OCI-LY1 (cell line): Measurements from ENCODE around the gene ADARB2.

ENCODE experiments used
- H2AFZ ChIP-seq: fragments of 200-600 bp; sonication (generic), shearing (Covaris generic); 2 replicates; pipeline ENCODE4 v1.6.0; 2014; ENCODE audit warnings: antibody characterized with exemption, mild to moderate bottlenecking, low read length
- H3F3A ChIP-seq: fragments of 200-600 bp; sonication (generic), shearing (Covaris generic); 2 replicates; pipeline ENCODE4 v1.6.0; 2014; ENCODE audit warnings: mild to moderate bottlenecking, antibody characterized with exemption, low read length, moderate library complexity; ENCODE audit not compliant: insufficient read depth
- H3K27ac ChIP-seq: fragments of 200-600 bp; sonication (generic); 2 replicates; pipeline ENCODE4 v1.5.1; 2014; ENCODE audit warnings: low read length, mixed run types, mild to moderate bottlenecking, low read depth; ENCODE audit not compliant: poor library complexity, severe bottlenecking
- H3K27me3 ChIP-seq: fragments of 200-600 bp; sonication (generic); 2 replicates; pipeline ENCODE4 v1.6.0; 2014; ENCODE audit warnings: antibody characterized with exemption, mild to moderate bottlenecking, low read length, moderate library complexity; ENCODE audit not compliant: insufficient read depth
- H3K36me3 ChIP-seq: fragments of 200-600 bp; sonication (generic); 2 replicates; pipeline ENCODE4 v1.6.1; 2014; ENCODE audit warnings: mild to moderate bottlenecking, antibody characterized with exemption, low read length, moderate library complexity, mixed read lengths; ENCODE audit not compliant: insufficient read depth
- H3K4me1 ChIP-seq: fragments of 200-600 bp; sonication (generic); 2 replicates; pipeline ENCODE4 v1.5.1; 2014; ENCODE audit warnings: mild to moderate bottlenecking, low read length, moderate library complexity; ENCODE audit not compliant: insufficient read depth, severe bottlenecking
- H3K4me2 ChIP-seq: fragments of 200-600 bp; sonication (generic), shearing (Covaris generic); 2 replicates; pipeline ENCODE4 v1.6.1; 2014; ENCODE audit warnings: low read length
- H3K4me3 ChIP-seq: fragments of 200-600 bp; sonication (generic); 2 replicates; pipeline ENCODE4 v1.5.1; 2014; ENCODE audit warnings: low read length, low read depth, mild to moderate bottlenecking, mixed read lengths; ENCODE audit not compliant: poor library complexity, severe bottlenecking
- H3K79me2 ChIP-seq: fragments of 200-600 bp; shearing (Covaris generic); 2 replicates; pipeline ENCODE4 v1.6.1; 2016; ENCODE audit warnings: mixed run types, low read length, mixed read lengths; ENCODE audit not compliant: insufficient read depth
- H3K9ac ChIP-seq: fragments of 200-600 bp; sonication (generic), shearing (Covaris generic); 2 replicates; pipeline ENCODE4 v1.6.1; 2014; ENCODE audit warnings: mild to moderate bottlenecking, low read length, mixed read lengths
- H3K9me2 ChIP-seq: fragments of 200-600 bp; sonication (generic), shearing (Covaris generic); 2 replicates; pipeline ENCODE4 v1.6.1; 2014; ENCODE audit warnings: low read depth, mild to moderate bottlenecking, low read length, mixed read lengths
- H3K9me3 ChIP-seq: fragments of 200-600 bp; shearing (Covaris generic); 2 replicates; pipeline ENCODE4 v1.6.1; 2014; ENCODE audit warnings: low read length, mixed read lengths
- H4K20me1 ChIP-seq: fragments of 200-600 bp; sonication (generic), shearing (Covaris generic); 2 replicates; pipeline ENCODE4 v1.6.0; 2016; ENCODE audit warnings: mild to moderate bottlenecking, low read length; ENCODE audit not compliant: insufficient read depth
- EZH2 ChIP-seq: fragments of 200-600 bp; sonication (generic), shearing (Covaris generic); IDR thresholded peaks from 2 replicates; pipeline ENCODE4 v1.8.0; 2017; ENCODE audit warnings: borderline replicate concordance, mixed run types, mild to moderate bottlenecking, antibody characterized with exemption, low read length, moderate library complexity, mixed read lengths
- TF ChIP-seq, protein P1 (sequence below): fragments of 200-600 bp; sonication (generic), shearing (Covaris generic); IDR thresholded peaks from 2 replicates; pipeline ENCODE4 v1.5.1; 2017; ENCODE audit warnings: mild to moderate bottlenecking, antibody characterized with exemption, low read length, moderate library complexity, mixed read lengths

The ADARB2 gene

DNA sequence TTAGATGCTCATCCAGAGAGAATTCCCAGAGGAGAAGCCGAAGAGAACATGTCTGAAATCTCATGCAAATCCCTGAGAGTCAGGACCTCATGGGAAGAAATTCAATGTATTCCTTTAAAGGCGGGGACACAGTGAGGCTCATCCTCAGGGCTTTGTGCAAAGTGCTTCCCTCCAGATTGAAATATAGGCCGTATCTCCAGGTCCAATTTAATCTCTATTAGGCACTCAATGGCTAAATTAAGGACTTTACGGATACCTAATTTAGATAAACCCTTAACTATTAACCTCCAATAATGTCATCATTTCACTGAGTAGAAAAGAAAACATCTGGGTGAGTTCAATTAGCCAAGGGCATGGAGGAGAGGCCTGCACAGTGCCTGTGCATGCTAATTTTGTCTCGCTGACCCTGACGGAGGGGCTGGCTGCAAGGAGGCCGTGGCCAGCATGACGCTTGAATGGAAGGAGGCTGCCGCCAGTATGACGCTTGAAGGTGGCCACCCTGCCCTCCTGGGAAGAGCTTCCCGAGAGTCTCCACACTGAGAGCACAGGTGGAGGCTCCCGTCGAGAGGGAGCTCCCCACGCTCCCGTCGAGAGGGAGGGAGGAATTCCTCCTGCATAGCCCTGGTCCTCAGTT lies 287.6 kb downstream of the ADARB2 start:
- H3K36me3 ChIP-seq, result no peaks in the 10 kb centered on the region
- H3K4me2 ChIP-seq, result no peak overlapping the region
- H2AFZ ChIP-seq, result no peak overlapping the region
- H3F3A ChIP-seq, result no peaks in the 10 kb centered on the region
- no peak for TF ChIP-seq EZH2
- TF ChIP-seq, protein P1, sequence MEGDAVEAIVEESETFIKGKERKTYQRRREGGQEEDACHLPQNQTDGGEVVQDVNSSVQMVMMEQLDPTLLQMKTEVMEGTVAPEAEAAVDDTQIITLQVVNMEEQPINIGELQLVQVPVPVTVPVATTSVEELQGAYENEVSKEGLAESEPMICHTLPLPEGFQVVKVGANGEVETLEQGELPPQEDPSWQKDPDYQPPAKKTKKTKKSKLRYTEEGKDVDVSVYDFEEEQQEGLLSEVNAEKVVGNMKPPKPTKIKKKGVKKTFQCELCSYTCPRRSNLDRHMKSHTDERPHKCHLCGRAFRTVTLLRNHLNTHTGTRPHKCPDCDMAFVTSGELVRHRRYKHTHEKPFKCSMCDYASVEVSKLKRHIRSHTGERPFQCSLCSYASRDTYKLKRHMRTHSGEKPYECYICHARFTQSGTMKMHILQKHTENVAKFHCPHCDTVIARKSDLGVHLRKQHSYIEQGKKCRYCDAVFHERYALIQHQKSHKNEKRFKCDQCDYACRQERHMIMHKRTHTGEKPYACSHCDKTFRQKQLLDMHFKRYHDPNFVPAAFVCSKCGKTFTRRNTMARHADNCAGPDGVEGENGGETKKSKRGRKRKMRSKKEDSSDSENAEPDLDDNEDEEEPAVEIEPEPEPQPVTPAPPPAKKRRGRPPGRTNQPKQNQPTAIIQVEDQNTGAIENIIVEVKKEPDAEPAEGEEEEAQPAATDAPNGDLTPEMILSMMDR, result no peak
- no peaks in the 10 kb centered on the region for H4K20me1 ChIP-seq
- no peaks in the 10 kb centered on the region for H3K27me3 ChIP-seq
- no peak overlapping the region for H3K27ac ChIP-seq
- H3K4me1 ChIP-seq, result peaks cover 22% of the 10 kb centered on the region
- H3K9me2 ChIP-seq, result no peaks in the 10 kb centered on the region
- H3K79me2 ChIP-seq, result no peaks in the 10 kb centered on the region
- H3K4me3 ChIP-seq, result no peak overlapping the region
- no peaks in the 10 kb centered on the region for H3K9me3 ChIP-seq
- no peak overlapping the region for H3K9ac ChIP-seq

DNA sequence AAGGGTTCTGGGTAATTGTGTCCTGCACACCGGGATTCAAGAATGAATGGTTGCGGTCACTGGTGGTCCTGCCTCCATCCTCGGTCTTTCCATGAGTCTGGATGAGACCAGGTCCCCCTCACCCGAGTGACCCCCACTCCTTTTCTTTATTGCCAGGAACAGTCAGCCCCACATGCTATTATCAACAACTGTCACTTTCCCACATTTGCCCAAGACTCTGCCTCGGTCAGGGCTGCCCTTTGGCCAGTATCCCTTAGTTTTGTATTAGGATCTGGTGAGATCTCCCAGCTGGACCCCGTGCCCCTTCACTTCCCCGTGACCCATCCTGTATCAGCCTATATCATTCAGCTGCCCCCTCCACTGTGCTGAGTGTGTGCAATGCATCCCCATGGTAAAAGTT lies 288.3 kb downstream of the ADARB2 start:
- no peak overlapping the region for H3K4me2 ChIP-seq

DNA sequence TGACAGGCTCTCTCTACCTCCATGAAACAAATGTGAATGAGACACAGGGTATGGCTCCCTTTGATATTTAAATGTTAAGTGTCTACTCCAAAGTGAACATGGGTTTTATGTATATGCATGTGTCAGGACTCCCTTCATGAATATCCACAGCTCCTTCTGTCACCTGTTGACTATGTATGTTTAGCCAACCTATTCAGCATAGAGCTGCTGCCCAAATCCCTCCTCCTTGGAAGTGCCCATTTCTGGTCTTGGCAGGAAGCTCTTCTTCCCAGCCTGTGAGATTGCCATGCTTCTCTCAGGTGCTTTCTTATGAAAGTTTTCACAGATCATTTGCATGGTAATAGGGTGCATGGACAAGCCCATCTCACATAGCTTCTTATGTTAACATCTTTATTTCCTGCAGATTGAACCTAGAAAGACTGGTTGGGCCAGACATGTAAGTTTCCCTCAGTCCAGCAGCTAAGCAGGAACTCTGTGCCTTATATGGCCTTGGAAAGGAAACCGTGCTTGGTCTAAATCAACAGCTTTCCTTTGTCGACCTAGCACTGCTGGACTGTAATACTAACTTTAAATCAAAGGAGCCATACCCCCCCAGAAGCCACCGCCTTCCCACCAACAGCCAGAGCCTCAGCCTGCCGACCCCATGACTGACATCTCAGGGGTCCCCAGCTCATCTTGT lies 288.9 kb downstream of the ADARB2 start:
- no peaks in the 10 kb centered on the region for H3K36me3 ChIP-seq
- TF ChIP-seq, protein P1, result no peak
- no peak for TF ChIP-seq EZH2
- H3F3A ChIP-seq, result no peaks in the 10 kb centered on the region
- no peaks in the 10 kb centered on the region for H4K20me1 ChIP-seq
- no peak overlapping the region for H2AFZ ChIP-seq
- H3K4me1 ChIP-seq, result peaks cover 12% of the 10 kb centered on the region
- no peaks in the 10 kb centered on the region for H3K9me2 ChIP-seq
- H3K27me3 ChIP-seq, result no peaks in the 10 kb centered on the region
- H3K4me2 ChIP-seq, result no peak overlapping the region
- no peaks in the 10 kb centered on the region for H3K9me3 ChIP-seq
- no peaks in the 10 kb centered on the region for H3K79me2 ChIP-seq
- no peak overlapping the region for H3K27ac ChIP-seq
- H3K4me3 ChIP-seq, result no peak overlapping the region
- no peak overlapping the region for H3K9ac ChIP-seq

More for the DNA sequence above, 288.3 kb downstream of the ADARB2 start:
- H3F3A ChIP-seq, result no peaks in the 10 kb centered on the region
- no peaks in the 10 kb centered on the region for H3K9me2 ChIP-seq
- TF ChIP-seq EZH2, result no peak
- TF ChIP-seq, protein P1, result no peak
- no peak overlapping the region for H3K9ac ChIP-seq
- no peaks in the 10 kb centered on the region for H3K36me3 ChIP-seq
- no peak overlapping the region for H3K27ac ChIP-seq
- no peaks in the 10 kb centered on the region for H3K27me3 ChIP-seq
- H3K4me3 ChIP-seq, result no peak overlapping the region
- H4K20me1 ChIP-seq, result no peaks in the 10 kb centered on the region
- H3K9me3 ChIP-seq, result no peaks in the 10 kb centered on the region
- no peaks in the 10 kb centered on the region for H3K79me2 ChIP-seq
- no peak overlapping the region for H2AFZ ChIP-seq
- peaks cover 16% of the 10 kb centered on the region for H3K4me1 ChIP-seq
